IPS-18a (cell line): Measurements from ENCODE around the gene TMEM184B.
"Not testable (repeated sequence)": the region's sequence is repeated elsewhere in the genome, so short reads cannot be mapped to it uniquely, and the experiment has no call there.

Experiments
- H3K27ac ChIP-seq: one replicate; pipeline ENCODE4 v1.5.1; 2013; ENCODE audit warnings: low read length
- H3K27me3 ChIP-seq: one replicate; pipeline ENCODE4 v1.6.1; 2013; ENCODE audit warnings: mild to moderate bottlenecking, low read length; ENCODE audit not compliant: control insufficient read depth, insufficient read depth
- H3K36me3 ChIP-seq: one replicate; pipeline ENCODE4 v1.6.1; 2013; ENCODE audit warnings: low read depth, low read length; ENCODE audit not compliant: control insufficient read depth
- H3K4me1 ChIP-seq: one replicate; pipeline ENCODE4 v1.6.1; 2013; ENCODE audit warnings: low read depth, low read length; ENCODE audit not compliant: control insufficient read depth
- H3K4me3 ChIP-seq: one replicate; pipeline ENCODE4 v1.5.1; 2013; ENCODE audit warnings: low read length
- H3K9ac ChIP-seq: one replicate; pipeline ENCODE4 v1.6.1; 2013; ENCODE audit warnings: mild to moderate bottlenecking, low read length, moderate library complexity
- H3K9me3 ChIP-seq: one replicate; pipeline ENCODE4 v1.6.1; 2013; ENCODE audit warnings: low read depth, low read length; ENCODE audit not compliant: control insufficient read depth

Gene TMEM184B

GRCh38 chr22:38239101-38239761, 33.6 kb downstream of the TMEM184B start:
- Histone ChIP-seq H3K4me1 (peaks cover 14% of the 10 kb centered on the region), H3K9me3 (no peaks in the 10 kb centered on the region), H3K36me3 (peaks cover 17% of the 10 kb centered on the region), H3K4me3 (no peak overlapping the region), H3K27me3 (no peaks in the 10 kb centered on the region), H3K9ac (no peak overlapping the region), H3K27ac (peak overlapping the region; percentile 13)

DNA sequence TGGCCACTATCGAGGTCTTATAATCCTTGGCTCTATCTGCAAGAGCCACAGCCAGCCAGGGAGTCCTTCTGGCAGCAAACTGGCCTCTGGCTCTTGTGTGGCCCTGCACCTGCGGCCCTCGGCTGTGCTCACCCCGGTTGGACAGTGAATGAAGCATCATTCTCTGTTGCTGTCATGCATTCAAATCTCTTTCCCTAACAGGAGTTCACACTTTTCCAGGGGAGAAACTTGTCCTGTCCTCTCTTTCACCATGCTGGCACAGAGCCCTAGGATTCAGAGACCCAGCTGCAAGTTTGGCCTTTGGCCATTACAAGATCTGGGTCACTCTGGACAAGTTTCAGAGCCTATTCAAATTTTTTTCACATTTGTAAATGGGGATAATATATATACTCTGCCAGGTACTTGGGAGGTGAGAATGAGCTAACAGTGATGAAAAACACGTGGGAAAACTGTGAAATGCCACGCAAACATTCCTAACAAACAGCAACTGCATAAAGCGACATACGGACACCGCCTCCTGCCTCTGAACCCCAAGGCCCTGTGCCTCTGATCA, 34.2 kb downstream of the TMEM184B start:
- H3K36me3 ChIP-seq = peaks cover 14% of the 10 kb centered on the region
- no peaks in the 10 kb centered on the region for H3K27me3 ChIP-seq
- H3K9me3 ChIP-seq = no peaks in the 10 kb centered on the region
- H3K4me3 ChIP-seq = no peak overlapping the region
- H3K27ac ChIP-seq = no peak overlapping the region
- H3K4me1 ChIP-seq = peaks cover 14% of the 10 kb centered on the region
- H3K9ac ChIP-seq = no peak overlapping the region

- Histone ChIP-seq H3K9me3 (no peaks in the 10 kb centered on the region), H3K36me3 (peaks cover 17% of the 10 kb centered on the region), H3K4me3 (no peak overlapping the region), H3K9ac (no peak overlapping the region), H3K4me1 (peaks cover 14% of the 10 kb centered on the region), H3K27me3 (no peaks in the 10 kb centered on the region), H3K27ac (no peak overlapping the region)
Observed at GRCh38 chr22:38236786-38237185, 36.0 kb downstream of the TMEM184B start.

DNA sequence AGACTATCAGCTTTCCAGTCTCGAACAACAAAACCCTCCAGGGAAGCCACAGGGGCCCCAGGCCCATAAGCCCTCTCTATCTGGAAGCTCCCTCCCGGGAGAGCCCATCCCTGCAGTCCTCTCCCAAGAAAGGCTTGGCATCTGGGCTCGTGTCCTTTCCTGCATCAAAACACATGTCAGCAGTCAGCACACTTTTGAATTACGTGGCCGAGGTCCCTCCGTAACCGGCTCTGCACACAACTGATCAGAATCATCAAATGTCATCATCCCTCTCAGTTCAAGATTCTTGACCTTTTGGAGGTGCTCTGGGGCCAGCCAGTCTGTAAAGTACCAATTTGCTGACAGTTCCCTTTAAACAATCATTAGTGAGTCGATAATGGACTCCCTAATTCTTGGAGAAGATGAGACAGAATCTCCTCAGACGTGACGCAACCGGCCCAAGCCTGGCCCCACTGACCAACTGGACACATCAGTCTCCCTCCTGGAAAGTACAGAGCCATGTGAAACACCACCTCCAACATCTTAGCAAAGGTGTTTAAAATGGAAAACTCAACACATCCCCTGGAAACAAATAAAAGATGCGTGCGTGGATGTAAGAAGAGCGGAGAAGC, 37.5 kb downstream of the TMEM184B start:
- H3K4me3 ChIP-seq = no peak overlapping the region
- no peak overlapping the region for H3K27ac ChIP-seq
- peaks cover 8% of the 10 kb centered on the region for H3K4me1 ChIP-seq
- no peaks in the 10 kb centered on the region for H3K27me3 ChIP-seq
- no peak overlapping the region for H3K9ac ChIP-seq
- H3K9me3 ChIP-seq = no peaks in the 10 kb centered on the region
- peaks cover 29% of the 10 kb centered on the region for H3K36me3 ChIP-seq

- not testable (repeated sequence) for H3K4me1 ChIP-seq
- peaks cover 36% of the 10 kb centered on the region for H3K36me3 ChIP-seq
Observed at GRCh38 chr22:38233856-38234255, 39.0 kb downstream of the TMEM184B start.

GRCh38 chr22:38233427-38233826, 39.4 kb downstream of the TMEM184B start:
- no peaks in the 10 kb centered on the region for H3K9me3 ChIP-seq
- H3K36me3 ChIP-seq = peaks cover 39% of the 10 kb centered on the region
- H3K27ac ChIP-seq = no peak overlapping the region
- no peaks in the 10 kb centered on the region for H3K4me1 ChIP-seq
- no peaks in the 10 kb centered on the region for H3K27me3 ChIP-seq
- no peak overlapping the region for H3K9ac ChIP-seq
- no peak overlapping the region for H3K4me3 ChIP-seq

More at GRCh38 chr22:38233856-38234255, 39.0 kb downstream of the TMEM184B start:
- H3K27me3 ChIP-seq, H3K4me3 ChIP-seq, H3K9ac ChIP-seq, H3K9me3 ChIP-seq, H3K27ac ChIP-seq: not testable (repeated sequence)

GRCh38 chr22:38232196-38232595, 40.6 kb downstream of the TMEM184B start:
- no peak overlapping the region for H3K4me3 ChIP-seq
- H3K27me3 ChIP-seq = no peaks in the 10 kb centered on the region
- H3K4me1 ChIP-seq = no peaks in the 10 kb centered on the region
- no peak overlapping the region for H3K27ac ChIP-seq
- H3K9me3 ChIP-seq = no peaks in the 10 kb centered on the region
- H3K9ac ChIP-seq = no peak overlapping the region
- H3K36me3 ChIP-seq = peaks cover 47% of the 10 kb centered on the region

- Histone ChIP-seq H3K4me3 (no peak overlapping the region), H3K27ac (no peak overlapping the region), H3K36me3 (peaks cover 44% of the 10 kb centered on the region), H3K9me3 (no peaks in the 10 kb centered on the region), H3K9ac (no peak overlapping the region), H3K27me3 (no peaks in the 10 kb centered on the region), H3K4me1 (no peaks in the 10 kb centered on the region)
Observed at GRCh38 chr22:38230916-38231315, 41.9 kb downstream of the TMEM184B start.

- H3K9me3 ChIP-seq = no peaks in the 10 kb centered on the region
- H3K4me1 ChIP-seq = no peaks in the 10 kb centered on the region
- peaks cover 50% of the 10 kb centered on the region for H3K36me3 ChIP-seq
- no peaks in the 10 kb centered on the region for H3K27me3 ChIP-seq
- no peak overlapping the region for H3K9ac ChIP-seq
- H3K27ac ChIP-seq = no peak overlapping the region
- H3K4me3 ChIP-seq = no peak overlapping the region
Observed at GRCh38 chr22:38230108-38230825, 42.5 kb downstream of the TMEM184B start.

DNA sequence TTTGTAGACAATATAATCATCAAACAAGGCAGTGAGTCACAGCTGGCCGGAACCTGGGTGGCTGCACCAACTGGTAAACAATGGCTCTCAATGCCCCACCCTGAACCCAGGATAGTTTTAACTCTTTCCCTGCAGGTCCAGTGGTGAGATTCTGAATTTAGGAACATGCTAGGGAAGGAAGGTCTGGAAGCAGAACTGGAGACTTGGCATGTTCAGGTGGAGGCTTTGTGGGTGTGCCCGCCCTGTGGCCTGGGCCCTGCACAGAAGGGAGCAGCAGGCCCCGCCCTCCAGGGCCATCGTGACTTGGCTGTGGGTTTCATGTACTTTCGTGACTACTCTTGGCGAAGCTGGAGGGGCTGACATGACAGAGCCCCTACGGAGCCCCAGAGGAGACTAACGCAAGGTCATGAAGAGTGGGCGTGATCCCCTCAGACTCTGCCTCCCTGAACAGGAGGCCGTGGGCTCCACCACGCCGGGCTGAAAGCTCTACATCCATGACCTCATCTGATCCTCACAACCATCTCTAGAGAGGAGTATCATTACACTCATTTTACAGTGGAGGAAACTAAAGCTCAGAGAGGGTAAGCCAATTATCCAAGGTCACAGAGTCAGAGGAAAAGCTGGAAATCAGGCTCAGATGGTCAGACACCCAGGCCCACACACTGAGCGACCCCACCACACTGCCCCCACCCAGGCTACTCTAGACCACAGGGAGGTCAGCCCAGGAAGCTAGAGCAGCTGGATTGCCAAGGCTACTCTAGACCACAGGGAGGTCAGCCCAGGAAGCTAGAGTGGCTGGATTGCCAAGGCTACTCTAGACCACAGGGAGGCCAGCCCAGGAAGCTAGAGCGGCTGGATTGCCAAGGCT, 43.7 kb downstream of the TMEM184B start:
- Histone ChIP-seq H3K27me3 (no peaks in the 10 kb centered on the region), H3K4me1 (no peaks in the 10 kb centered on the region), H3K4me3 (no peak overlapping the region), H3K9me3 (no peaks in the 10 kb centered on the region), H3K9ac (no peak overlapping the region), H3K27ac (no peak overlapping the region), H3K36me3 (peaks cover 50% of the 10 kb centered on the region)

- Histone ChIP-seq H3K27ac (no peak overlapping the region), H3K9me3 (no peaks in the 10 kb centered on the region), H3K4me1 (no peaks in the 10 kb centered on the region), H3K4me3 (no peak overlapping the region), H3K9ac (no peak overlapping the region), H3K27me3 (no peaks in the 10 kb centered on the region), H3K36me3 (peaks cover 49% of the 10 kb centered on the region)
Observed at GRCh38 chr22:38228326-38228872, 44.4 kb downstream of the TMEM184B start.
